HepG2 (cell line): ENCODE measurements around the gene RAB5B. TPM values are rescaled to one million over a fixed set of nuclear protein-coding genes. Genes with fewer than 3 reads are reported as not detected.

Experiments used
- ELF3 ChIP-seq: IDR thresholded peaks from 2 replicates; pipeline ENCODE4 v1.6.1; 2016; ENCODE audit warnings: missing genetic modification reagents, missing compliant biosample characterization
- IKZF5 ChIP-seq: IDR thresholded peaks from 2 replicates; pipeline ENCODE4 v1.6.1; 2018; ENCODE audit warnings: missing genetic modification reagents, mild to moderate bottlenecking, missing compliant biosample characterization
- KLF9 ChIP-seq: IDR thresholded peaks from 2 replicates; pipeline ENCODE4 v1.6.1; 2016; ENCODE audit warnings: low read depth
- NFKB2 ChIP-seq: sonication (generic); formaldehyde crosslinking; IDR thresholded peaks from 2 replicates; pipeline ENCODE4 v1.4.0; 2020; ENCODE audit warnings: missing genetic modification reagents, borderline replicate concordance
- SP4 ChIP-seq: sonication (generic); formaldehyde crosslinking; IDR thresholded peaks from 2 replicates; pipeline ENCODE4 v1.8.1; 2023; ENCODE audit warnings: mild to moderate bottlenecking, missing genetic modification reagents
- TEAD2 ChIP-seq: sonication (generic); formaldehyde crosslinking; IDR thresholded peaks from 2 replicates; pipeline ENCODE4 v1.9.0; 2021; ENCODE audit warnings: missing genetic modification reagents
- THRA ChIP-seq: sonication (generic); formaldehyde crosslinking; IDR thresholded peaks from 2 replicates; pipeline ENCODE4 v1.4.0; 2020; ENCODE audit warnings: missing genetic modification reagents, borderline replicate concordance
- XRCC5 ChIP-seq: fragments of 200-400 bp; formaldehyde crosslinking; optimal IDR thresholded peaks from 2 replicates; pipeline ENCODE3; 2017; ENCODE audit warnings: mild to moderate bottlenecking, low read length
- ZBTB44 ChIP-seq: sonication (generic); formaldehyde crosslinking; IDR thresholded peaks from 2 replicates; pipeline ENCODE4 v1.4.0; 2020; ENCODE audit warnings: missing genetic modification reagents
- ZNF274 ChIP-seq: sonication (generic); formaldehyde crosslinking; IDR thresholded peaks from 2 replicates; pipeline ENCODE4 v1.5.1; 2020; ENCODE audit warnings: mild to moderate bottlenecking, missing genetic modification reagents
- ZNF501 ChIP-seq: sonication (generic); formaldehyde crosslinking; IDR thresholded peaks from 2 replicates; pipeline ENCODE4 v1.5.1; 2020; ENCODE audit warnings: mild to moderate bottlenecking, moderate library complexity, missing genetic modification reagents
- ZNF547 ChIP-seq: sonication (generic); formaldehyde crosslinking; IDR thresholded peaks from 2 replicates; pipeline ENCODE4 v1.5.1; 2020; ENCODE audit warnings: mild to moderate bottlenecking, missing genetic modification reagents
- ZNF609 ChIP-seq: sonication (generic); formaldehyde crosslinking; IDR thresholded peaks from 2 replicates; pipeline ENCODE4 v1.4.0; 2020; ENCODE audit warnings: mild to moderate bottlenecking, missing genetic modification reagents, borderline replicate concordance
- ZNF772 ChIP-seq: sonication (generic); formaldehyde crosslinking; IDR thresholded peaks from 2 replicates; pipeline ENCODE4 v1.5.0; 2020; ENCODE audit warnings: mild to moderate bottlenecking, missing genetic modification reagents
- ZNF788 ChIP-seq: sonication (generic); formaldehyde crosslinking; IDR thresholded peaks from 2 replicates; pipeline ENCODE4 v1.5.0; 2020; ENCODE audit warnings: mild to moderate bottlenecking, missing genetic modification reagents, borderline replicate concordance
- polyA plus RNA-seq, 8 experiments: library from polyadenylated mRNA; depleted of rRNA in 3 of 8; stranded (reverse) in 7 of 8; unstranded in 1 of 8; fragments of >200 nt; fragmentation: Illumina TruSeq in 4 of 8; extraction: Trizol in 4 of 8; gene quantifications; 2 replicates each; pipeline versions ENCODE4 v1.2.1 to v1.2.3, GENCODE V29; 2011 to 2016; ENCODE audit warnings: low read depth in 4 of 8, missing spikeins in 1 of 8, mixed read lengths in 1 of 8; ENCODE audit not compliant: insufficient read depth in 1 of 8
- total RNA-seq, 5 experiments: library from RNA; depleted of rRNA; stranded (reverse); fragments of >200 nt; fragmentation: Illumina TruSeq; extraction: Trizol; gene quantifications; 2 replicates each; pipeline ENCODE4 v1.2.3, GENCODE V29; 2016; ENCODE audit warnings: low read depth in 1 of 5

Gene RAB5B
- total and polyA plus RNA-seq, 2 of the 13 experiments (the other 11 are each of a cell fraction or from before 2014, with no cell fraction given) = 26.0 to 68.3 TPM

- TF ChIP-seq IKZF5 (CRISPR knock-in tag) = 0 out of 2 replicates have a peak, but pooled peaks have one; percentile 39
- peak; percentile 69; the same call in 1 of the 2 replicates for TF ChIP-seq NFKB2
- TF ChIP-seq ZNF547 (CRISPR knock-in tag) = peak; percentile 69; the same call in 1 of the 2 replicates
- peak; percentile 28; the same call in 1 of the 2 replicates for TF ChIP-seq ZNF609
- TF ChIP-seq ZNF274 (CRISPR knock-in tag) = peak; percentile 79; the same call in 1 of the 2 replicates
- peak; percentile 52; the same call in 1 of the 2 replicates for TF ChIP-seq ZNF788 (CRISPR knock-in tag)
- TF ChIP-seq XRCC5 = peak; percentile 77
- TF ChIP-seq ELF3 (CRISPR knock-in tag) = peak; percentile 59; the same call in 1 of the 2 replicates
- 0 out of 2 replicates have a peak, but pooled peaks have one; percentile 13 for TF ChIP-seq SP4 (CRISPR knock-in tag)
- 0 out of 2 replicates have a peak, but pooled peaks have one; percentile 56 for TF ChIP-seq ZNF772
- TF ChIP-seq THRA = 0 out of 2 replicates have a peak, but pooled peaks have one; percentile 17
- no peak for TF ChIP-seq TEAD2 (CRISPR knock-in tag)
- no peak for TF ChIP-seq KLF9
- TF ChIP-seq ZBTB44 (CRISPR knock-in tag) = no peak
- 0 out of 2 replicates have a peak, but pooled peaks have one; percentile 36 for TF ChIP-seq ZNF501 (CRISPR knock-in tag)
These were observed 33.7 kb upstream of the RAB5B start (continued) for GRCh38 chr12:55940065-55940732.
